HG02885 (cell line): ENCODE results near the gene CT47A1.
A peak's percentile ranks its signal among the peaks of the same experiment; 100 is the strongest.
"Not testable (repeated sequence)": the region's sequence is repeated elsewhere in the genome, so short reads cannot be mapped to it uniquely, and the experiment has no call there.

Source experiments
- ATAC-seq: cut with Tn5 transposase; IDR thresholded peaks from one replicate; pipeline ENCODE4 v1.9.1; 2021; ENCODE audit warnings: mild to moderate bottlenecking; ENCODE audit not compliant: unreplicated experiment, poor library complexity

Gene CT47A1

DNA sequence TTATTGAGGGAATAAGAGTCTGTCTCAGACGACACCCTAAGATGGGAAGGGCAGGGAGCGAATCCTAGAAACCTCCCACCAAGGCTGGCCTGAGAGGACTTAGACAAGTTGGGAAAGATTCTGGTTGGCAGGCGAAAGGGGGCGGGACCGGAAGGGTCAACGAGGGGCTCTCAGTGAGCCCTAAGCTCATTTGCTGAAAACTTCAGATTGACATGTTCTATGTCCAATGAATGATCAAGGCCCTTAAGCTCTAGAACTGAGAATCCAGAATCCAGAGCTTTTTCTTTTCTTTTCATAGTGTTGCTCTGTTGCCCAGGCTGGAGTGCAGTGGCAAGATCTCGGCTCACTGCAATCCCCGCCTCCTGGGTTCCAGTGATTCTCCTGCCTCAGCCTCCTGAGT lies at the start of gene CT47A1:
Gene CT47A1, minus strand, starts transcription at position 101 of the 400 bp plus-strand sequence. CDS start 231 bp downstream, outside the sequence.
- not testable (repeated sequence) for ATAC-seq

GRCh38 chrX:121032531-121032930 lies 47.0 kb upstream of the CT47A1 start:
- no peak for ATAC-seq

GRCh38 chrX:121030083-121030482 lies 44.5 kb upstream of the CT47A1 start:
- no peak for ATAC-seq

DNA sequence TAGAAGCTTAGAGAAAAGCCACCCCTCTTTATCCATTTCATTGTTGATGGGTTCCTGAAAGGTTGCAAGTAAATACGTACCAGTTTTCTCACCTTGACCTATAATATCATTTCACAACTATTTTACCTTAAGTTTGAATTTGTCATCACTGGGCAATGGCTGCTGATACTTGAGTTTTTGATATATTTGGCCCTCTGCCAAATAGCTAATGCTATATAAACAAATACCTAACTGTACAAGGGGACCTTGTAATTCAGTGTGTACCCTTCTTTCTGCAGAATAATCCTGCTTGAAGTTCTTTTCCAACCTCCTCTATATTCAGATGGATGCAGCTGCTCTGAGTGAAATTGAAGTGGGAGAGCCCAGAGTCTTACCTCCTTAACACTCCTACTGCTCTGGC lies 42.9 kb upstream of the CT47A1 start:
- ATAC-seq: no peak

DNA sequence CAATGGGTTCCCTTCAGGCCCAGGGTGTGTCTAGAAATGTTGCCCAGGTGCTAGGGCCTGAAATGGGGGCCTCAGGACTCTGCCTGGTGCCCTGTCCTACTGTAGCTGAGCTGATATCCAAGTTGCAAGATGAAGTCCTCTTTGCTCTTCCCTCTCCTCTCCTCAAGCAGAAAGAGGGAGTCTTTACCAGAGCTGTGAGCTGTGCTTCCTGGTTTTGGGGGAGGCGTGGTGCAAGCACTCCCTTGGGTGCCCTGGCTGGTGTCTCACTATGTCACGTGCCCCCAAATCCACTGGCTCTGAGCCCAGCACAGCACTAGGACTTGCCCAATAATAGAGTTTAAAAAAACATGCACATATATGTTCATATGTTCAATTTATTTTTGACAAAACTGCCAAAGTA lies 29.3 kb upstream of the CT47A1 start:
- ATAC-seq: no peak

DNA sequence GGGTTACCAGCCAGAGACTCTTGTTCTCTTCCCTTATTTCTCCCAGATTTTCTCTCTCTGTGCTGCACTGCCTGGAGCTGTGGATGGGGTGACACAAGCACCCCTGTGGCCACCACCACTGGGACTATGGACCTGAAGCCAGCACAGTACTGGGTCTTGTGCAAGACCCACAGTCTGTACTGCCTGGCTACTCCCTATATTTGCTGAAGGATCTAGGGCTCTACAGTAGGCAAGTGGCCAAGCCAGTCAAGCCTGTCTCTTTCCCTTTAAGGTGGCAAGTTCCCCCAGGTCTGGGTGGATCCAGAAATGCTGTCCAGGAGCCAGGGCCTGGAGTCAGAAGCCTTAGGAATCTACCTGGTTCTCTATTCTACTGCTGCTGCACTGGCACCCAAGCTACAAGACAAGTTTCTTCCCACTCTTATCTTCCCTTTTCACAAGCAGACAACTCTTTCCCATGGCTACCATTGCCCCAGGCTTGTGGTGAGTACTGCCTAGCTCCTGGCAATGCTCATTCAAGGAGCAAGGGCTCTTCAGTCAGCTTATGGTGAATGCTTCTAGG lies 28.4 kb upstream of the CT47A1 start:
- ATAC-seq: no peak

DNA sequence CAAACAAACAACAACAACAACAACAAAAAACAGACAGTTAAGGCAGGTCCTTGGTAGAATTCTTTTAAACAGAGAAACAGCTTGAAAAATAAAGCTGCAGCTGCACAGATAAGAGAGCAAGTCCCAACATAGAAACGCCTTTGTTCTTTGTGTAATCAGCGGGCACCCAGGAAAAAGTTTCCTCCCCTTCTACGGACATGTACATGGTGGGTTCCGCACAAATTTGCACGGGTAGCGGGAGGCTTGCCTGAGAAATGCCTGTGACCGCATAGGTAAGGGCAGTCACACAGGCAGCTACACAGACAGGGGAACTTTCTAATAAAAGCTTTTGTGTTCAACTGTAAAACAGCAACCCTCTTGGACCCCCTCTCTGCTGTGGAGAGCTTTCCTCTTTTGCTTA lies 25.7 kb upstream of the CT47A1 start:
- no peak for ATAC-seq

- no peak for ATAC-seq
Measured at GRCh38 chrX:121010218-121010617, 24.7 kb upstream of the CT47A1 start.

DNA sequence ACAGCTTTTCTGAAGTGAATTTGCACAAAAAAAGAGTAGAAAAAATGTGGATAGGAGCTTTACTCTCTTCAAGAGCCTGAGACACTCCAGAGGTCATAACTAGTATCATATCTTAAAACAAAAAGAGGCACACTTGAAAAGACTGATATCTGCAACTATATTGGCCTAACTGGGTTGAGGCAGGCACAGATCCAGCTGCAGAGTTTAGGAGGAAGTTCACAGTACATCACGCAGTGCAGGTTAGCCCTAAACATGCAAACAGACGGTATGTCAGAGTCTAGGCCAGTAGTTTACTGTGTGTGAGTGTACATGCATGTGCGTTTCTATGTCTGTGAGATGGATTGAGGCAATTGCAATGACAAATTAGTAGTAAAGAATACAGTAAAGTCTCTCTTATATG lies 24.2 kb upstream of the CT47A1 start:
- ATAC-seq: no peak

- ATAC-seq: no peak
Measured at GRCh38 chrX:121008920-121009319, 23.4 kb upstream of the CT47A1 start.

- ATAC-seq: no peak
Measured at GRCh38 chrX:121000589-121000988, 15.0 kb upstream of the CT47A1 start.

DNA sequence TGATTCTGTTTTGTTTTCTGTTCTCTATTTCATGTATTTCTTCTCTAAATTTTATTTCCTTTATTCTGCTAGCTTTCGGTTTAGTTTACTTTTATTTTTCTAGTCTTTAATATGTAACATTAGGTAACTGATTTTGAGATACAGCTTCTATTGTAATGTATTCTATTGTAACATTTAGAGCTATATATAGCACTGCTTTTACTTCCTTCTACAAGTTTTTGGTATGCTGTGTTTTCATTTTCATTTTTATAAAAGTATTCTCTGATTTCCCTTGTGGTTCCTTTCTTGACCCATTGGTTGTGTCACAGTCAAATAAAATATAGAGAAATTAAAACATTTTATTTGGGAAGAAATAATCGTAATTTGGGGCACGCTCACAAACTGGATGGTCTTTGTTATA lies 13.9 kb upstream of the CT47A1 start:
- peak; percentile 68 for ATAC-seq

- not testable (repeated sequence) for ATAC-seq
Measured at GRCh38 chrX:120956500-120956899, 29.1 kb downstream of the CT47A1 start, which contains the start of gene CT47A7. CT47A7 (minus strand) TSS chrX:120956600; CDS start chrX:120956345, 255 bp downstream.
